OCI-M1 (cell line): Measurements from ENCODE around the gene GPR39.

Experiments used
- DNase-seq: peaks from one replicate; lab custom pipeline; 2025; lab: John Stamatoyannopoulos, UW

Gene GPR39

GRCh38 chr2:132642415-132642814 lies 225.8 kb downstream of the GPR39 start:
- no peak for DNase-seq

- no peak for DNase-seq
Observed at GRCh38 chr2:132645176-132645575, 228.6 kb downstream of the GPR39 start.

DNA sequence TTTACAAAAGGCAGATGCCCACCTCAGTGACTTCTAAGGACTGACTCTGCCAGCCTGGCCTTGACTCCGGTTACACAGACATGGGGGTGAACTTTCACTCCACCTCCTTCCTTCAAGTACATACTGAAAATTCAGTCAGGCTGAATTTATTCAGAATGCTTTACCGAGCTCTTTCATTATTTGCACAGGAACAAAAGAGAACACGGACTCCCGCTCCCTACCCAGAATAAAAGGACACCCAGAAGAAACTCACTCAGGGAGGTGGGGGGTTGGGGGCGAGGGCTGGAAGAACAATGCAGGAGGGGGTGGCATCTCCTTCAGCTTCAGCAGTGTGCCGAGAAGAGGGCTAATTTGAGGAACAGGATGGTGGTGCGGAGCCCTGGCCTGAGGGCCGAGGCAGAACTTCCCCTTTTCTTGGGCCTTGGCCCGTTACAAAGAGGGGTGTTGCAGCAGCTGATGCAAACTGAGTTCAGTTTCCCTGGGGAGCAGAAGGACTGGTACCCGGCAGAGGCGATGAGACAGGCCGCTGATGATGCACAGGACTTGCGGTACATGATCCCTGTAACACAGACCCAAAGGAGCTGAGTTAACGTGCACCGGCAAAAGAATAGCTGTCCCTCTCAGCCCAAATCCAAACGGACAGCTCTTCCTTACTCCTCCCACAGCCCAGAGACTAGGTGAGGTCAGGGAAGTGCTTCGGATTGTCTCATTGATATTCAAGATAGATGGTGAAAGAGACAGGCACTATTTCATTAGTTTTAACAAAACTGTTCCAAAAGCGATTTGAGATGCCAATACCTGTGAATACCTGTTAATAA lies 229.3 kb downstream of the GPR39 start:
- DNase-seq = peak; percentile 26

DNA sequence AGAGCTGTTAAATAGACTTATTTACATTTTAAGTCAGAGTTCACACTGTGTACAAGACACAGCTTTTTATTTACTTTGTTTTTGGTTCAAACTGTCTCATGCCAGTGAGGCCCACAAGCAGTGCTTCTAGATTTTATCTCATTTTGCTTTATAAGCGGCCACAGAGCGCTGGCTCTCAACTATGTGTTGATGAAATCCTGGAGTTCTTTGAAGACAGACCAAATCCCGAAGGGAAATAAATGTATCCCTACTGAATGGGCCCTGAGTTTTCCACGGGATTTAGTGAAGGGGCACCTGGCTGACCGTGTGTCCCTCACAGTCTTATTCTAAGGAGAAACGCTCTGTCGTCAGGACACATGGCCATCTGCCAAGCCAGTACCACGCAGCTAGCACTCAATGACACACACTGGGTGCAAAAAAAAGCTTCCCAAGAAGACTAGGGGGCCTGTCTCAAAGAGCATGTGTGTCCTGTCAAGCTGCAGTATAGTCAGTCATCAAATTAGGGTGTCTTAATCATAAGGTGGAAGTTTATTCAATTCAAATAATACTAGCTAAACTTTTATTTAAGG lies 230.0 kb downstream of the GPR39 start:
- no peak for DNase-seq

- DNase-seq = peak; percentile 53
Observed at GRCh38 chr2:132651115-132652045, 234.8 kb downstream of the GPR39 start.

GRCh38 chr2:132652474-132652873 lies 235.9 kb downstream of the GPR39 start:
- no peak for DNase-seq

DNA sequence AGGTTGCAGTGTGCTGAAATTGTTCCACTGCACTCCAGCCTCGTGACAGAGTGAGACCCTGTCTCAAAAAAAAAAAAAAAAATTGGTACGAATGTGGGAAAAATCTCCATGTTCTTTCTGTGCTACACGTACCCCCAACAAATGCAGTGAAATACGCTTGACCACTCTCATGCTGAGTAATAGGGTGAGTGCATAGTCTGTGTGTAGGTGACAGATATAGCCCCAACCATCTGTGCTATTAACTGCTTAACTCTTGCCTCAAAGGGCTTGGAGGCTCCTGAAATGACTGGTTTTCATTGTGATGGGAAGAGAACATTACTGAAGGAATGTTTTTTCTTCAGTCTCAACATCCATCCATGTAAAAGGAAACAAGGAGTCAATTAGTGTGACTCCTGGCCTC lies 237.7 kb downstream of the GPR39 start:
- DNase-seq = no peak

DNA sequence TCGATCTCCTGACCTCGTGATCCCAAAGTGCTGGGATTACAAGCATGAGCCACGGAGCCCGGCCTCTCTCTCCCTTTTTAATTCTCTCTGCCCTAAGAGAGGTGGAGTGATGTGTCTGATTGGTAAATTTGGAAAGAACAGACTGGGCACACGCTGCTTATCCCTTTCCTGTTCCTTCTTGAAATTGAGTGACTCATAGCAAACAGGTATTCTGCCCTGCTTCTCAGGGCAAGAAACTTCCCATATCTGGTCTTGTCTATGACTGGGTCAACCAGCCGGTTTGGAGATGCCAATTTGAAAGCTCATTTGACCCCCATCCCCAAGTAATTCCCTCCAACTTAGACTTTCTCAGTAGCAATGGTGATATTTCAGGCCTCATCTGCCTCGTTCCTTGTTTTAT lies 238.4 kb downstream of the GPR39 start:
- no peak for DNase-seq

DNA sequence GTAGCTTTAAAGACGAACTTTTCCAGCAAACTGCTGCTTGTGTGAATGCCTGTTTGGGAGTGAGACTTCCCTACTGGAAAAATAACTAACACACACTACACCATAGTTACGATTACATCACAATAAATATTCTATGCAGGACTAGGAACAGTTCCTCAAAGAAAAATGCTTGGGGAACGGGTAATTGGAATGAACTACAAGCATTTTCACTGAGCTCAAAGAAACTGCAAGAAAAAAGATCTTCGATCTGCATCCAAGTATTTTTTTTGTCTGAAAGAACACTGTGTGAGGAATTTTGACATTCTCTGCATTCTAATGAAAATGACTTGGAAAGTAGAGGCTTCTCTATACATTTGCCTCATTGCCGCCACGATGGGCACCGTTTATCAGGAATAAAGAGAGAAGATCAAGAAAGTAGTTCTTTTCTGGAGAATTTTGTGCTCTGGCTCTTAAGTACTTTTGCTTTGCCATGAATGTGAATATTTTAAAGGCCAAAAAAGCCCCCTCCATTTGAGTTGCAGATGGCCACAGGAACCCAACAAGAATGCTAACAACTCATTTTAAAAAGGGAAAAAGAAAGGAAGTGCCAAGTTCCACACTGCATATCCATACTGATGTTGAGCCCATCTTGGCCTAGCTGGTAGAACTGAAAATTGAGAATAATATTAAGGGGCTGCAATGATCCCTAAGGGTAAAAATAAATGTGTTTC lies 239.8 kb downstream of the GPR39 start:
- DNase-seq = no peak

DNA sequence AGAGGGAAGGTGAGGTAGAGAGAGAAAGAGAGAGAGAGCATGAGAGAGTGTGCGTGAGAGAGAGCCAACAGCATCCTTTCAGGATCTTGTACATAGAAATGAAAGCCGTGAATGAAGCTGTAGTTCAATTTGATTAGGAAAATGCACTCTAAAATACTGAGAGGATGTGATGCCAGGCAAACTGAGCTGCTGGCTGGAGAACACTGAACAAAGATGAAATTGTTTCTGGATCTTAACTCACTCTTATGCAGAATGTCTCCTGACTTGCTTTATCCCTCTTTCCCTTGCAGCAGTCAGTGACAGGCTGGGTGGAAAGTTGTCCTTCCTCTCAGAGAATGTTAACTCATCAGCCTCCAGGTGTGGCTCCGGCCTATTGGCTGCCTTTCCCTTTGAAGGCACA lies 242.7 kb downstream of the GPR39 start:
- no peak for DNase-seq

- DNase-seq = no peak
Observed at GRCh38 chr2:132662732-132663131, 246.1 kb downstream of the GPR39 start.

DNA sequence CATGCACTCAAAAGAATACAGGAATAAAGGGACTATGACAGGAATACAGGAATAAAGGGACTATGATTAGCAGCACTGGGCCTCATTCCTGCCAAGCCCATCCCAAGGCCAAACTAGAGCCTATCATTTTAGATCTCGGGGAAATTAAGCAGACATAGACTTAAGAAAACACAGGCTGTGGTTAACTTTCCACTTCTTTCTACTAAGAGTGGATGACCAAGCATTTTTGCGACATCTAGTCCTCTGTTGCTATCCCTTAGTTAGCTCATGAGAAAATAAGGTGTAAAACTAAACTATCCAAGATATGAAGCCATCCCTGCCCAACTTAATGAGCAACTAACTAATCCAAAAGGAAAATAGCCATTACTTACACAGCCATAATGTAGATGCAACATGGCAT lies 247.5 kb downstream of the GPR39 start:
- DNase-seq = peak; percentile 28

DNA sequence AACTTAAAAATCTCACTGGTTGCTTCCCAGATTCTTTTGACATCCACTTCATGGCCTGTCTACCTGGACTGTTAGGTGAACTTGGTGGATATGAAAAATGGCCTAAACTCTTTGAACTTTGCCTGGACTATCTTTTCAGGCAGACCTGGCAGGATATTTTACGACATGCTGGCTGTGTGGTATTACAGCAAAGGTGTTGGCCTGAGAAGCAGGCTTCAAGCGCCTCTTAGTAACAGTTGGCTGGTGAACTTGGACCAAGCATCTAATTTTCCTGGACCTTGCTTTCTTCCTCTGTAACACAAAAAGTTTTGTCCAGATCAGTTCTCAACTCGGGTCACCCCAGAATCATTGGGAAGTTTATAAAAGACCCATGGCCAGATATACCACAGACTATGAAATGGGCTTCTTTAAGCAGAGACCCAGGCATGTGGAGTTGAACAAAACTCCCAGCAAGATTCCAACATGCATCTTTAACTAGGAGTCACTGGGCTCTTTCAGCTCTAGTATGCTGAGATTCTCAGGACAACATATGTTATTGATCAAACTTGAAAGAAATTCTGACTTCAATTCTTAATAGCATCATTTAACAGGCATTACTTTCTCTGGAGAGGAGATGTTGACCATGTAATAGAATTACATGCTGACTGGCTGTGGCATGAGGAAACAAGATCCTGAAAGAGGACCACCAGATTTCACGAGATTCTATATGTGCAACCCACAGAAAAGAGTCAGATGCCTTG lies 249.0 kb downstream of the GPR39 start:
- DNase-seq = no peak

- DNase-seq = no peak
Observed at GRCh38 chr2:132667706-132668105, 251.1 kb downstream of the GPR39 start.

- no peak for DNase-seq
Observed at GRCh38 chr2:132668189-132668823, 251.7 kb downstream of the GPR39 start.

DNA sequence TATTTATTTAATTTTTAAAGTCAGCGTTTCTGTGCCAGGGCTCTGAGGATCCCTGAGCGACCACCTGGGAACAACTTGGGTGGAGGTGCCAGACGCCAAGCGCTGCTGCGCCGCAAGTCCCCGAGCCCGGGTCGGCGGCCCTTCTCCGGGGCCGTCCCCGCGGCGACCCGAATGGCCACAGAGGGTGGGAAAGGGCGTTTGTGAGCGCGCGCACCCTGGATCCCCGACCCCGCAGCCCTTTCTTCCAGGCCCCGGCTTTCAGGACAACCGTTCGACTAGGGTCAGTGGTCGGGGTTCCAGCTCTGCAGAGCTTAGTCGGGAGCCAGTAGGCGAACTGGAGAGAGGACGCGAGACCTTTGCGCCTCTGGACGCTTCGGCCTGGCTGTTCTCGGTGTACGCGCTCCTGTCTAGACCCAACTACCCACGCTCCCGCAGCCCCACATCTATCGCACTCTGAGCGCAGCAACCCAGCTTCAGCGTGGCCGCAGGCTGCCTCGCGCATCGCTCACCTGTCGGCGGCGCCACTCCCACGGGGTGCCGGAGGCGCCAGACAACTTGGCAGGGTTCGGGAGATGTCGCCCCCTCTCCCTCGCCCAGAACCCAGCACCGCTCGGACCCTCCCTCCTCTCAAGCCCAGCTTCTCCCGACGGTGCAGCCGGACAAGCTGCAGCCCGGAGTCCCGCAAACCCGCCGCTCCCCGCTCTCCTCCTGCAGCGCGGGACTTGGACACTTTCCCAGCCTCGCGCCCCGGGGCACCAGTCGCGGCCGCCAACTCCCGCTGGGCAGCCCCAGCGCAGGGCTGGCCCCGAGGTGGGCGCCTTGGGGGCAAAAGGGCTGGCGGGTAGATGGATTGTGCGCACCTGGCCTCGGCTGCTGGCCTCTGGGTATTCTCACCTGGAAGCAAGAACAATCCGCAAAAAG lies 252.6 kb downstream of the GPR39 start:
- no peak for DNase-seq

- no peak for DNase-seq
Observed at GRCh38 chr2:132669908-132670495, 253.4 kb downstream of the GPR39 start, which contains the start of gene LYPD1. Gene LYPD1, minus strand, starts transcription at chr2:132670205. Its CDS starts 273 bp downstream, at chr2:132669932.

GRCh38 chr2:132670496-132671150 lies 254.0 kb downstream of the GPR39 start:
- DNase-seq = no peak
